C4-2B (cell line): ENCODE measurements around the gene CBX2.

Source experiments
- CTCF ChIP-seq: fragments of 450-650 bp; conservative IDR thresholded peaks from 2 replicates; pipeline ENCODE4 v1.5.1; 2017; ENCODE audit warnings: mild to moderate bottlenecking
- ZFX ChIP-seq: fragments of 450-650 bp; IDR thresholded peaks from 2 replicates; pipeline ENCODE4 v1.6.1; 2017

- TF ChIP-seq CTCF (no peak), ZFX (no peak)
These were observed 34.9 kb upstream of the CBX2 start for GRCh38 chr17:79742951-79743476.
